HG03442 (cell line): ENCODE results near the gene NFATC2.
A peak's percentile ranks its signal among the peaks of the same experiment; 100 is the strongest.

Experiments used
- ATAC-seq: cut with Tn5 transposase; IDR thresholded peaks from one replicate; pipeline ENCODE4 v1.9.1; 2021; ENCODE audit warnings: mild to moderate bottlenecking, moderate library complexity; ENCODE audit not compliant: unreplicated experiment

NFATC2 gene

GRCh38 chr20:51420805-51421204, 121.7 kb downstream of the NFATC2 start:
- ATAC-seq: no peak

GRCh38 chr20:51420111-51420510, 122.4 kb downstream of the NFATC2 start:
- no peak for ATAC-seq

GRCh38 chr20:51419646-51420045, 122.9 kb downstream of the NFATC2 start:
- ATAC-seq: no peak

- ATAC-seq: no peak
Measured at GRCh38 chr20:51419231-51419630, 123.3 kb downstream of the NFATC2 start.

- ATAC-seq: no peak
Measured at GRCh38 chr20:51418137-51418529, 124.4 kb downstream of the NFATC2 start.

- ATAC-seq: no peak
Measured at GRCh38 chr20:51417250-51418136, 125.0 kb downstream of the NFATC2 start.

- no peak for ATAC-seq
Measured at GRCh38 chr20:51416532-51417249, 125.8 kb downstream of the NFATC2 start.

GRCh38 chr20:51413857-51414256, 128.7 kb downstream of the NFATC2 start:
- peak; percentile 48 for ATAC-seq

GRCh38 chr20:51412951-51413481, 129.5 kb downstream of the NFATC2 start:
- ATAC-seq: no peak

- ATAC-seq: no peak
Measured at GRCh38 chr20:51412333-51412871, 130.1 kb downstream of the NFATC2 start.

GRCh38 chr20:51411870-51412269, 130.6 kb downstream of the NFATC2 start:
- ATAC-seq: no peak

- no peak for ATAC-seq
Measured at GRCh38 chr20:51410586-51411325, 131.8 kb downstream of the NFATC2 start.

GRCh38 chr20:51409192-51409880, 133.2 kb downstream of the NFATC2 start:
- ATAC-seq: no peak

GRCh38 chr20:51404297-51405060, 138.0 kb downstream of the NFATC2 start:
- ATAC-seq: peak; percentile 77

GRCh38 chr20:51403466-51404220, 138.9 kb downstream of the NFATC2 start:
- ATAC-seq: no peak

GRCh38 chr20:51402201-51402600, 140.3 kb downstream of the NFATC2 start:
- ATAC-seq: no peak

GRCh38 chr20:51401496-51401895, 141.0 kb downstream of the NFATC2 start:
- no peak for ATAC-seq

- ATAC-seq: peak; percentile 61
Measured at GRCh38 chr20:51400051-51400926, 142.2 kb downstream of the NFATC2 start.
